ENCODE data around the gene TRIM17.

GRCh38 chr1:228376651-228377631 lies 39.7 kb downstream of the TRIM17 start:
- TF ChIP-seq SUZ12 (IDR thresholded peaks at IDR 0.05; ENCODE audit: extremely low read depth, insufficient read depth, insufficient read length), result no peak
- no peak for TF ChIP-seq YY1 (IDR thresholded peaks at IDR 0.05; ENCODE audit: insufficient read depth, insufficient read length)
